MV-4-11 (cell line): ENCODE results near the gene VEZT.
"Not testable (repeated sequence)": the region's sequence is repeated elsewhere in the genome, so short reads cannot be mapped to it uniquely, and the experiment has no call there.

Source experiments
- DNase-seq: peaks from one replicate; lab custom pipeline; 2025; lab: John Stamatoyannopoulos, UW

VEZT gene

DNA sequence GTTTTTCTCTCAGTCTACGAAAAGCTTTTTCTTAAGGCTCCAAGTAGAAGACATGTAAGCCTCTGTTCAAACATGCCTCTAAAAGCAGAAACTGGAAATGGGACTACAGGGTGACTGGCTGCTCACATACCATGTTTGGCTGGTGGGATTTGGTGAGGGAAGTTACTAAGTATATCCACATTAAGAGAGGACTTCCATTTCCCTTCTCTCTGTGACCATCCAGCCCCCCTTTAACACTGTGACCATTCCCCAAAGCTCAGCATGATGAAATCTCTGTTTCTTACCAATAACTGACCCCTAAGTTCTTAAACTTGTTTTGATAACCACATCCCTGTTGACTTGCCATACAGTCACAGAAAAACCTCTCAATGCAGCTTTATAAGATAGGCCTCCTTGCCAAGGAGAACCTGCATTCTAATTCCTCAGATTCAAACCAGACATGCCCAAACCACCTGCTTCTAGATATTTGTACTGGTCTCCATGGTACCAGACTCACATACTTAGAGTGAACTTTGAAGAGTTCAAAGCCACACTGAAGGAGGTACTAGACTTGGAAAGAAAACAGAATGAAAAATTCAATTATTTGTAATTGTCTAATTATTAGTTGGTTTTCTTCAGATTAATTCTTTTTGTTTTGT, 102.2 kb downstream of the VEZT start:
- DNase-seq, result peak; percentile 18

GRCh38 chr12:95321516-95322246, 104.1 kb downstream of the VEZT start:
- DNase-seq, result no peak

DNA sequence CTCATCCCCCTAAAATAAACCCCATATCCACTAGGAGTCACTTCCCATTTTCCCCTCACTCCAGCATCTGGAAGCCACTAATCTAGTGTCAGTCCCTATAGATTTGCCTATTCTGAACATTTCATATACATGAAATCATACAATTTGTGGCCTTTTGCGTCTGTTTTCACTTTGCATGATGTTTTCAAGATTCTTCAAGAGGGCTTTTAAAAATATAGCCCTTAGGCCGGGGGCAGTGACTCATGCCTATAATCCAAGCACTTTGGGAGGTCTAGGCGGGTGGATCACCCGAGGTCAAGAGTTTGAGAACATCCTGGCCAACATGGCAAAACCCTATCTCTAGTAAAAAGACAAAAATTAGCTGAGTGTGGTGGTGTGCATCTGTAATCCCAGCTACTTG, 104.7 kb downstream of the VEZT start:
- no peak for DNase-seq

DNA sequence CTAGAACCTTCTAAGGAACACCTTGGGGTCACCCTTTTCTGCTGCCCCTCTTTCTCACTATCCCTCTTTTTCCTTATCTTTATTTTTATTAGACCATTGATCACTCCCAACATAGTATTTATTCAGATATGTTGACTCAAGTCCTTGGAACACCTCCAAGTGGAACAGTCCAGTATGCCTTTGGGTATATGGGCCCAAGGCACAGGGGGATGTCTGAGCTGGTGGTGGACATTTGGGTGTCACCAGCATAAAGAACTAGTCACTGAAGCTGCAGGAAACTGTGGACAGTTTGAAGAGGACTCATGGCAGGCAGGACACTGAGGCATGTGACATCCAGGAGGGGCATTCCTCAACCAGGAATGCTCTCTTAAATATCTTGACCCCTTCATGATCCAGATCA, 105.6 kb downstream of the VEZT start:
- no peak for DNase-seq

GRCh38 chr12:95324246-95324645, 106.6 kb downstream of the VEZT start:
- not testable (repeated sequence) for DNase-seq

GRCh38 chr12:95325501-95325900, 107.9 kb downstream of the VEZT start:
- no peak for DNase-seq

- DNase-seq, result peak; percentile 27
Observed at GRCh38 chr12:95326445-95326844, 108.8 kb downstream of the VEZT start.

DNA sequence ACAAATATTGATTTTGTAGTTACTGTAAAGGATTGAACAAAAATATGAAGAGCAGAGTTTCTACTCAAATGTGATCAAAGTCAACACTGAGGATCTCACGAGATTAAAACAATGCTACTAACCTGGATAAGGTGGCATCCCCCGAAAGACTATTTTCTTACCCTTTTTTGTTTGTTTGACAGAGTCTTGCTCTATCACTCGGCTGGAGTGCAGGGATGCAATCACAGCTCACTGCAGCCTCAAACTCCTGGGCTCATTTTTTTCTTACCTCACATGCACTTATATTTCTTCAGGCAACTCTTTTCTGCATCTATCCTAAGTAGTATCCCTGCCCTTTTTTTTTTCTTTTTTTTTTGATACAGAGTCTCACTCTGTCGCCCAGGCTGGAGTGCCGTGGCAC, 109.2 kb downstream of the VEZT start:
- DNase-seq, result no peak

DNA sequence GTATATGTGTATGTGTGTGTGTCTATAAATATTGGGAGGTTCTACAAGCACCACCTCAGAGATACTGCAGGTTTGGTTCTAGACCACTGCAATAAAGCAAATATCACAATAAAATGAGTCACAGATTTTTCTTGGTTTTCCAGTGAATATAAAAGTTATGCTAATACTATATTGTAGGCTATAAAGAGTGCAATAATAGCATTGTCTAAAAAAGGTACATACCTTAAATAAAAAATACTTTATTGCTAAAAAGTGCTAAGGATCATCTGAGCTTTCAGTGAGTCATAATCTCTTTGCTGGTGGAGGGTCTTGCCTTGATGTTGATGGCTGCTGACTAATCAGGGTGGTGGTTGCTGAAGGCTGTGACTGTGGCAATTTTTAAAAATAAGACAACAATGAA, 111.1 kb downstream of the VEZT start:
- DNase-seq, result no peak

DNA sequence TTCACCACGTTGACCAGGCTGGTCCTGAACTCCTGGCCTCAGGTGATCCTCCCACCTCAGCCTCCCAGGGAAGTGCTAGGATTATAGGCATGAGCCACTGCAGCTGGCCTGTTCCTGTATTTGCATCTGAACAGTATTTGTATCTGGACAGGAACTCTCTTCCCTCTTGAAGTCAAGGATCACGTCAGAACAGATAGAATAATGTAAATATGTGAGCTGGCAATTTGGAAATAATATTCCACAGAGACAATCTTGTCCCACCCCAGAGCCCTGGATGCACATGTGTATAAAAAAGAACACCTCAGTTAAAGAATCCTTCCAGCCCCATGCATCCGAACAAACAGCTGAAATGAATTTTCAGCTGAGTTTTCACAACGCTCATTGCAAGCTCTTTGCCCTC, 118.3 kb downstream of the VEZT start:
- no peak for DNase-seq

GRCh38 chr12:95336387-95337067, 118.9 kb downstream of the VEZT start:
- DNase-seq, result no peak

- DNase-seq, result no peak
Observed at GRCh38 chr12:95337146-95337545, 119.5 kb downstream of the VEZT start.

DNA sequence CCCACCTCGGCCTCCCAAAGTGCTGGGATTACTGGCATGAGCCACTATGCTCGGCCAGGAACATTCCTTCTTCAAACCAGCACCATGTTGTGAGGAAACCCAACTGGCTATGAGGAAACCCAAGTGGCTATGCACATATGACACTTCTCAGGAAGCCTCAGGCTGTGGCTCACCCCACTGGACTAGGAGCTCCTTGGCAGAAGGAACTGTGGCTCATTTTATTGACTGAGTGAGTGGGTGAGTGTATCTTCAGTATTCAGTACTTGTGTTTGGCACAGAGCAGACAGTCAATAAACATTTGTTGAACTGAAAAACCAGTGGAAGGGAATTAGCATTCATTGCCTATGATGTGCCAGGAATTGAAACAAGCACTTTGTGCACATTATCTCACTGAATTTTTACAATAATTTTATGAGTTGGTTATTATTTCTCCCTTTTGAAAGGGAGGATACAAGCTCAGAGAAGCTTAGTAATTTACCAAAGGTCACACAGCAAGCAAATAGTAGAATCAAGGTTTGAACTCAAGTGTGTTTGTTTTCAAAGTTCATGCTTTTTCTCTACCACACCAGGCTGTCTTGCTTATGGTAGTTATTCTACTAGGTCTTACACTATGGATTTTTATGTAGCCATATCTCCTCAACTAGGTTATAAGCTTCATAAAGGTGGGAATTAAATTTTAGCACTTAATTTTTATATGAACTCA, 121.6 kb downstream of the VEZT start:
- DNase-seq, result no peak

- no peak for DNase-seq
Observed at GRCh38 chr12:95342008-95342407, 124.4 kb downstream of the VEZT start.

DNA sequence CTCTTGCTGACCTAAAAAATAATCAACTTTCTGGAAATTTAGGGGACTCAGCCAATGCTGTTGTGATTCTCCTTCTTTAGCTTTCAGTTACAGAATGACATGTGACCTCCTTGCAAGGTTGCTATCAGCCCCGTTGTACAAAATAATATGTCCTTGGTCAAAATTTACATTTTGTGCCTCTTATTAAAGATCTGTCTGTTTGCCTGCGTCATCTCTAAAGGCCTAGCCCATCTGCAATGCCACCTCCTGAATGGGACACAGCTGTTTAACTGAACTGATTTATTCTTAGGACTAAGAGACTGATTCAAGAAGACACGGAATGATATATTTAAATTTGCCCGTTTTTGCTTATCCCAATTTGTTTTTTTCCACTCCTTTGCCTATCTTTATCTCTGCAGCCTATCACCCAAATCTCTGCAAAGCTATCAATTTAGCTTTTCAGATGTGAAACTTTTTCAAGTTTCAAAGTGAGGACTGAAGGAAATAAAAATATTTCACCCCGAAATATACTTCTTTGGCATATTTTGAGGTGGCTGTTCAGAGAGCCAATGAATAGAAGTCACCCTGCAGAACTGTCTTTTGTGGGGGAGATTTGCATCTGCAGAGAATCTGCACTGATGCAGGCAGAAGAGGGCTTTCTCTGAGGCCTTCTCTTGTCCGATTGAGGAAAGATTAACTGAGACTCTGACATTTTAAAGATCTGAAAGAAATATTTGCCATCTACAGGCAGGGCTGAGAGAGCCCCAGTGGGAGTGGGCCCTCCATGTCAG, 126.0 kb downstream of the VEZT start:
- DNase-seq, result no peak

DNA sequence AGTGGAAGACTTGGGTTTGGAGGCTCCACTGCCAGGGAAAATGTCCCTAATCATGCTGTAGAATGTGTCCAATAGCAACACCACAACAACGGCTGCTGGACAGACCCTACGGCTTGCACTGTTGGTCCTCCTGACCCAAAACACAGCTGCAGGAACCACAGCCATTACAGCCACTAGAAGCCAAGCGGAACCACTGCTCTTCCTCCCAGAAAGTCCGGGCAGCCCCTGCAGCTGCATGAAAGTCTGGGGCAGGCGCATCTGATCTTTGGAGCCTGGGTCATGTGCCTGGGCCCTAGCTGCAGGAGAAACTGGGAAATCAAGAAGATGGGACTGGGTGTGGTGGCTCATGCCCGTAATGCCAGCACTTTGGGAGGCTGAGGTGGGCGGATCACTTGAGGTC, 131.7 kb downstream of the VEZT start:
- no peak for DNase-seq

GRCh38 chr12:95351748-95352147, 134.1 kb downstream of the VEZT start:
- DNase-seq, result no peak
